ENCODE measurements around the gene PPP1R15B.

DNA sequence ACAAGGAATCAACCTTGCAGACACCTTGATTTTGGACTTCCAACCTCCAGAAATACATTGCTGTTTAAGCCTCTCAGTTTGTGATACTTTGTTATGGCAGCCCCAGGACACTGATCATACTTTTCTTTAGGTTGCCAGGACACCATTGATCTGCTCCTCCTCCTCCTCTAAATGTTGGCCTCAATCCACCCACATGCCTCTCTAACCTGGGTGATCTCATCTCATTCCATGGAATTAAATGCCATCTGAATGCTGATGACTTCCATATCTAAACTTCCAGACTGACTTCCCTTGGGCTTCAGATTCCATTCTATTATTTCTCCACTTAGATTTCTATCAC, 7.4 kb upstream of the PPP1R15B start:
- no peak for TF ChIP-seq EGR1 (IDR thresholded peaks at IDR 0.05; ENCODE audit: low read depth)
- TF ChIP-seq, protein P1, sequence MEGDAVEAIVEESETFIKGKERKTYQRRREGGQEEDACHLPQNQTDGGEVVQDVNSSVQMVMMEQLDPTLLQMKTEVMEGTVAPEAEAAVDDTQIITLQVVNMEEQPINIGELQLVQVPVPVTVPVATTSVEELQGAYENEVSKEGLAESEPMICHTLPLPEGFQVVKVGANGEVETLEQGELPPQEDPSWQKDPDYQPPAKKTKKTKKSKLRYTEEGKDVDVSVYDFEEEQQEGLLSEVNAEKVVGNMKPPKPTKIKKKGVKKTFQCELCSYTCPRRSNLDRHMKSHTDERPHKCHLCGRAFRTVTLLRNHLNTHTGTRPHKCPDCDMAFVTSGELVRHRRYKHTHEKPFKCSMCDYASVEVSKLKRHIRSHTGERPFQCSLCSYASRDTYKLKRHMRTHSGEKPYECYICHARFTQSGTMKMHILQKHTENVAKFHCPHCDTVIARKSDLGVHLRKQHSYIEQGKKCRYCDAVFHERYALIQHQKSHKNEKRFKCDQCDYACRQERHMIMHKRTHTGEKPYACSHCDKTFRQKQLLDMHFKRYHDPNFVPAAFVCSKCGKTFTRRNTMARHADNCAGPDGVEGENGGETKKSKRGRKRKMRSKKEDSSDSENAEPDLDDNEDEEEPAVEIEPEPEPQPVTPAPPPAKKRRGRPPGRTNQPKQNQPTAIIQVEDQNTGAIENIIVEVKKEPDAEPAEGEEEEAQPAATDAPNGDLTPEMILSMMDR (IDR thresholded peaks at IDR 0.05 in 2 of 3, conservative IDR thresholded peaks at IDR 0.05 in 1 of 3; ENCODE audit: borderline replicate concordance in 1 of 3, insufficient read depth in 1 of 3, low read depth in 2 of 3, low read length in 2 of 3): no peak

Measured in HCT116 (cell line).